GM12878 (cell line): ENCODE data around the gene MTCL3.
A peak's percentile ranks its signal among the peaks of the same experiment; 100 is the strongest.

Experiments
- CTCF ChIP-seq, 3 experiments: IDR thresholded peaks in 2 of 3; conservative IDR thresholded peaks in 1 of 3; 2 replicates each; pipeline ENCODE4 v1.5.1; 2011; ENCODE audit warnings: low read depth in 3 of 3, low read length in 3 of 3, mild to moderate bottlenecking in 3 of 3, control low read depth in 2 of 3, moderate library complexity in 2 of 3, inconsistent platforms in 1 of 3, mixed read lengths in 1 of 3; ENCODE audit not compliant: control insufficient read depth in 2 of 3, insufficient read depth in 1 of 3; ENCODE audit errors: extremely low read depth in 1 of 3
- IRF4 ChIP-seq: IDR thresholded peaks from 2 replicates; pipeline ENCODE4 v1.6.1; 2011; ENCODE audit warnings: low read depth, low read length
- KDM1A ChIP-seq: fragments of 200-600 bp; sonication (generic); IDR thresholded peaks from 2 replicates; pipeline ENCODE4 v1.6.1; 2016; ENCODE audit warnings: borderline replicate concordance
- MEF2B ChIP-seq: fragments of 450-650 bp; IDR thresholded peaks from 2 replicates; pipeline ENCODE4 v1.6.1; 2018; ENCODE audit warnings: mild to moderate bottlenecking, moderate library complexity; ENCODE audit not compliant: partially characterized antibody, poor library complexity, severe bottlenecking
- MLLT1 ChIP-seq: fragments of 450-650 bp; IDR thresholded peaks from 2 replicates; pipeline ENCODE4 v1.6.1; 2016; ENCODE audit warnings: mild to moderate bottlenecking
- PRDM15 ChIP-seq: fragments of 450-650 bp; formaldehyde crosslinking; IDR thresholded peaks from 2 replicates; pipeline ENCODE4 v1.4.0; 2020; ENCODE audit warnings: mild to moderate bottlenecking, moderate library complexity
- RAD21 ChIP-seq: IDR thresholded peaks from 2 replicates; pipeline ENCODE4 v1.6.1; 2011; ENCODE audit warnings: mild to moderate bottlenecking, low read depth, low read length, moderate library complexity; ENCODE audit not compliant: insufficient read depth
- USF1 ChIP-seq: IDR thresholded peaks from 2 replicates; pipeline ENCODE4 v1.6.1; 2011; ENCODE audit warnings: borderline replicate concordance, low read depth, mild to moderate bottlenecking, moderate library complexity, mixed read lengths, low read length; ENCODE audit not compliant: insufficient read depth; ENCODE audit errors: extremely low read length
- ZNF24 ChIP-seq: fragments of 450-650 bp; IDR thresholded peaks from 2 replicates; pipeline ENCODE4 v1.6.1; 2017; ENCODE audit warnings: antibody characterized with exemption, mild to moderate bottlenecking
- ZNF622 ChIP-seq: fragments of 450-650 bp; IDR thresholded peaks from 2 replicates; pipeline ENCODE4 v1.6.1; 2017; ENCODE audit warnings: mild to moderate bottlenecking, inconsistent platforms
- ZNF687 ChIP-seq: fragments of 450-650 bp; IDR thresholded peaks from 2 replicates; pipeline ENCODE4 v1.6.1; 2017; ENCODE audit warnings: mild to moderate bottlenecking, moderate library complexity

Gene MTCL3

DNA sequence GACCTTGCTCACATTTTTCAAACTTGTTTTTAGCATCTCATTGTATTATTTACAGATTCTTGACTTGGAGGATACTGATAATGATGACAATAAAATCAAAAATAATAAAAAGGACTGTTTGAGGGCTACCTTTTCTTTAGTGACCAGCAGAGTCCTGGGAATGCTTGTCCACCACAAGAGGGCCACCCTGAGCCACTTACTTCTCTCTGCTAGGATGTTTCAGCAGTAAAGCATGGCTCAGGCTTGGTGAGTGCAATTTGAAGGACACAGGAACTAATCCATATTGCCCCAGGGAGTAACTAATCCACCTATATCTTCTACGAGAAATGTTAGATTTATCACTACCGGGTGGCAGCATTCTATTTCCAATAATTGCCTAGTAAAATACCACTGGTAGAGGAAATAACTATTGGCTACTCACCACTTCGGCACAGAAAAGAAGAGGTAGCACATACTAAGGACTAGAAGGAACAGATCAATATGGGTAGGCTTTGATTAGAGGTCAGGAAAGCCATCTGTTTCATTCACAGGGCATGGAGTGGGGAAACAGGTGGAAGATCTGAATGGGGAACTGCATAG, 54.2 kb downstream of the MTCL3 start (continued):
- TF ChIP-seq PRDM15 (CRISPR knock-in tag) = no peak
- no peak for TF ChIP-seq ZNF24
- peak; percentile 81 to 88 (median 83) for TF ChIP-seq CTCF (IDR thresholded peaks at IDR 0.05 in 2 of 3, conservative IDR thresholded peaks at IDR 0.05 in 1 of 3; ENCODE audit: control insufficient read depth in 2 of 3, extremely low read depth in 1 of 3, insufficient read depth in 1 of 3, low read depth in 3 of 3, low read length in 3 of 3)
- 0 out of 2 replicates have a peak, but pooled peaks have one; percentile 25 for TF ChIP-seq IRF4
- TF ChIP-seq MEF2B = no peak
- no peak for TF ChIP-seq ZNF687
- no peak for TF ChIP-seq ZNF622
- no peak for TF ChIP-seq KDM1A
- no peak for TF ChIP-seq USF1
- TF ChIP-seq RAD21 = peak; percentile 88
- no peak for TF ChIP-seq MLLT1
